ENCODE measurements around the gene DESI1.

DNA sequence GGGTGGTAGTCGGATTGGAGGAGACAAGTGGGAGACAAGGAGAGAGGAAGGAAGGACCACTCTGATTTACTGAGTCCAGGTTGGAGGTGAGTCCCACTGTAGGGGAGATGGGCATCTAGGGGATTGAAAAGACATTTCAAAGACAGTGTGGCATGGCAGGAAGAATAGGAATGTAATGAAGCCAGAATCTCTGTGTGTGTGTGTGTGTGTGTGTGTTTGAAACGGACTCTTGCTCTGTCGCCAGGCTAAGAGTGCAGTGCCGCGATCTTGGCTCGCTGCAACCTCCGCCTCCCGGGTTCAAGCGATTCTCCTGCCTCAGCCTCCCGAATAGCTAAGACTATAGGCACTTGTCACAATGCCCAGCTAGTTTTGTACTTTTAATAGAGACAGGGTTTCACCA is 64.3 kb downstream of the DESI1 start:
- TF ChIP-seq CTCF (IDR thresholded peaks at IDR 0.05 in 2 of 3, conservative IDR thresholded peaks at IDR 0.05 in 1 of 3; ENCODE audit: borderline replicate concordance in 1 of 3, insufficient read depth in 1 of 3, low read depth in 2 of 3, low read length in 2 of 3), result no peak
- no peak for TF ChIP-seq POLR2AphosphoS5 (IDR thresholded peaks at IDR 0.05; ENCODE audit: low read depth, low read length)
- no peak for TF ChIP-seq EZH2 (IDR thresholded peaks at IDR 0.05)
- TF ChIP-seq POLR2A (IDR thresholded peaks at IDR 0.05; ENCODE audit: borderline replicate concordance, extremely low read depth, insufficient read depth, insufficient read length), result no peak
- no peak for TF ChIP-seq ATF3 (IDR thresholded peaks at IDR 0.05)

Data from HCT116 (cell line).